ENCODE measurements around the gene PPP1R36.

DNA sequence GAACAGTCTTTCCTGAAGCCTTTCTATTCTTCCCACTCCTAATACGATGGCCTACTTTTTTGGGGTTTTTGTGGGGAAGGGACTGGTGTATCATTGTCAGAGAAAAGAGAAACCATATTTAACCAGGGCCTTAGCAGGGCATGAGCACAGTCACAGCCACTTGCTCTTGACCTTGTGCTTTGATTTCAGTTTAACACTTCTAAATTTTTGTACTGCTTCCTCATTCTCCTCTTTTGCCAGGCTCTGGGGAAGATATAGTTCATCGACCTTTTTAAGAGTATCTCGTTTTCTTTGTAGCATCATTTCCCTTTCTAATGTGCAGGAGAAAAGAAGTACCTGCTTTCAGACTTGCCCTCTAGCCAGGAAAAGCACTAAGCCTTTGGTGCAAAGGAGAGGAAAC, 43.0 kb upstream of the PPP1R36 start:
- TF ChIP-seq GATA2 (IDR thresholded peaks at IDR 0.05; ENCODE audit: low read depth, low read length) = no peak
- no peak for TF ChIP-seq GATA3 (IDR thresholded peaks at IDR 0.05; ENCODE audit: low read depth, low read length)
